Tibial artery (tissue), 4 donors: Measurements from ENCODE around the gene ANKRD18B.

Experiments
- DNase-seq, 2 donors: peaks; one replicate each; pipeline ENCODE4 v3.0.0-alpha.2; 2019
- H3K27ac ChIP-seq, 2 donors: fragments of 200-600 bp; sonication (generic) in 1 of 2; 1 replicate in 1 of 2; 2 replicates in 1 of 2; pipeline ENCODE4 v1.5.1; 2018 to 2019; ENCODE audit warnings: mild to moderate bottlenecking in 1 of 2
- H3K27me3 ChIP-seq, 2 donors: fragments of 200-600 bp; sonication (generic) in 1 of 2; one replicate each; pipeline versions ENCODE4 v1.5.1 to v1.6.0; 2016 to 2019
- H3K36me3 ChIP-seq, 3 donors: fragments of 200-600 bp; sonication (generic) in 2 of 3; one replicate each; pipeline ENCODE4 v1.5.1; 2016 to 2019; ENCODE audit warnings: mild to moderate bottlenecking in 2 of 3
- H3K4me1 ChIP-seq, 4 donors: fragments of 200-600 bp; sonication (generic) in 2 of 4; 1 replicate in 3 of 4; 2 replicates in 1 of 4; pipeline ENCODE4 v1.5.1; 2016 to 2019
- H3K4me3 ChIP-seq, 2 donors: fragments of 200-600 bp; sonication (generic) in 1 of 2; 1 replicate in 1 of 2; 2 replicates in 1 of 2; pipeline ENCODE4 v1.5.1; 2018 to 2019; ENCODE audit warnings: mild to moderate bottlenecking in 2 of 2
- H3K9me3 ChIP-seq, 3 donors: fragments of 200-600 bp; sonication (generic) in 1 of 3; one replicate each; pipeline ENCODE4 v1.5.1; 2016 to 2019
- CTCF ChIP-seq, 2 experiments: fragments of 200-600 bp in 1 of 2; fragments of 450-650 bp in 1 of 2; IDR thresholded peaks; one replicate each; pipeline ENCODE4 v1.5.1; 2017 to 2019; ENCODE audit warnings: antibody characterized with exemption in 2 of 2, mild to moderate bottlenecking in 1 of 2, moderate library complexity in 1 of 2
- intact Hi-C: fragments of 100-400 bp; cut with DNase I; formaldehyde crosslinking; loops from one replicate; pipeline ENCODE4 v1.15.0; 2023; ENCODE audit warnings: low total_unique reads

ANKRD18B gene

GRCh38 chr9:33620738-33621439 lies 96.8 kb downstream of the ANKRD18B start:
- Histone ChIP-seq H3K27ac (no peak overlapping the region), H3K4me3 (no peak overlapping the region), H3K4me1 (no peaks in the 10 kb centered on the region), H3K27me3 (peaks cover 0 to 17% of the 10 kb centered on the region in 2 donors), H3K9me3 (no peaks in the 10 kb centered on the region), H3K36me3 (no peaks in the 10 kb centered on the region)
- TF ChIP-seq CTCF (IDR thresholded peaks at IDR 0.05), result no peak
- intact Hi-C loops, result no loop called here
- no peak for DNase-seq
